ENCODE measurements around the gene SLCO3A1.

SLCO3A1 gene

GRCh38 chr15:92076541-92076940, 223.0 kb downstream of the SLCO3A1 start:
- no peak for DNase-seq

GRCh38 chr15:92077353-92078085, 224.0 kb downstream of the SLCO3A1 start:
- peak; percentile 2 to 56 (median 18) for DNase-seq

- no peak for DNase-seq
These were observed 224.8 kb downstream of the SLCO3A1 start for GRCh38 chr15:92078270-92078669.

- DNase-seq, result no peak
These were observed 225.5 kb downstream of the SLCO3A1 start for GRCh38 chr15:92079047-92079446.

GRCh38 chr15:92079647-92080255, 226.2 kb downstream of the SLCO3A1 start:
- DNase-seq, result no peak

- peak in 3 of 6 experiments; percentile 2 to 40 (median 8) for DNase-seq
These were observed 228.7 kb downstream of the SLCO3A1 start for GRCh38 chr15:92082006-92082843.

- no peak for DNase-seq
These were observed 229.7 kb downstream of the SLCO3A1 start for GRCh38 chr15:92083190-92083589.

- DNase-seq, result no peak
These were observed 233.7 kb downstream of the SLCO3A1 start for GRCh38 chr15:92087211-92087610.

- DNase-seq, result no peak
These were observed 237.7 kb downstream of the SLCO3A1 start for GRCh38 chr15:92091155-92091734.

GRCh38 chr15:92092289-92093105, 239.0 kb downstream of the SLCO3A1 start:
- no peak for DNase-seq

- peak in 1 of 6 experiments; percentile 5 for DNase-seq
These were observed 242.2 kb downstream of the SLCO3A1 start for GRCh38 chr15:92095693-92096092.

- DNase-seq, result peak in 2 of 6 experiments; percentile 19 to 20
These were observed 244.1 kb downstream of the SLCO3A1 start for GRCh38 chr15:92097474-92098178.

GRCh38 chr15:92098869-92099268, 245.4 kb downstream of the SLCO3A1 start:
- DNase-seq, result no peak

GRCh38 chr15:92100301-92100700, 246.8 kb downstream of the SLCO3A1 start:
- no peak for DNase-seq

GRCh38 chr15:92100751-92101150, 247.2 kb downstream of the SLCO3A1 start:
- no peak for DNase-seq

GRCh38 chr15:92101708-92102394, 248.3 kb downstream of the SLCO3A1 start:
- DNase-seq, result no peak

GRCh38 chr15:92102395-92102755, 248.9 kb downstream of the SLCO3A1 start:
- no peak for DNase-seq

- DNase-seq, result no peak
These were observed 250.6 kb downstream of the SLCO3A1 start for GRCh38 chr15:92104072-92104471.

- DNase-seq, result no peak
These were observed 252.1 kb downstream of the SLCO3A1 start for GRCh38 chr15:92105611-92106010.

- no peak for DNase-seq
These were observed 254.0 kb downstream of the SLCO3A1 start for GRCh38 chr15:92107510-92107909.
